Endothelial cell of umbilical vein (primary cell): ENCODE results near the gene CASK.

Experiments used
- POLR2AphosphoS5 ChIP-seq: IDR thresholded peaks from 2 replicates; pipeline ENCODE4 v1.6.1; 2012; ENCODE audit warnings: low read depth, mild to moderate bottlenecking, control low read depth, low read length, moderate library complexity; ENCODE audit not compliant: insufficient read depth
- TF ChIP-seq, protein P1 (sequence below), 2 donors: IDR thresholded peaks; 1 replicate in 1 of 2; 2 replicates in 1 of 2; pipeline ENCODE4 v1.5.1; 2011; ENCODE audit warnings: low read length in 2 of 2, mild to moderate bottlenecking in 2 of 2, moderate library complexity in 2 of 2, control low read depth in 1 of 2, inconsistent platforms in 1 of 2, low read depth in 1 of 2; ENCODE audit not compliant: insufficient read depth in 1 of 2; ENCODE audit errors: extremely low read depth in 1 of 2

DNA sequence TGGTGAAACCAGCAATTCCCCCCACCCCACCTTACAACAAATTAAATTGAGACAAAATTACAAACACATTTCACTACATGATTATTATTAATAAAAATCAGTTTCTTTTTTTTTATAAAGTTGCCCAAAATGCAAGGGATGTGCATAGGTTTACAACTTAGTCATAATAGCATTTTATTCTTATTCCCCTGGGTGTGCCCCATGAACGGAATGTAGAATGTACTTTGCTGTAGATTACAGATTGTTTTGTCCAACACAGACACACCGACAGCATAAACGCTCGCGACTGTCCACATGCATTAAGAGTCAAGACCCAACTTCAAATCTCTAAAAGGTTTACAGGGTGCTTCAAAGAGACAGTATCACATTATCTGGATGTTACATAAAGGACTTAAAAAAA lies 403.9 kb downstream of the CASK start:
- TF ChIP-seq, protein P1, sequence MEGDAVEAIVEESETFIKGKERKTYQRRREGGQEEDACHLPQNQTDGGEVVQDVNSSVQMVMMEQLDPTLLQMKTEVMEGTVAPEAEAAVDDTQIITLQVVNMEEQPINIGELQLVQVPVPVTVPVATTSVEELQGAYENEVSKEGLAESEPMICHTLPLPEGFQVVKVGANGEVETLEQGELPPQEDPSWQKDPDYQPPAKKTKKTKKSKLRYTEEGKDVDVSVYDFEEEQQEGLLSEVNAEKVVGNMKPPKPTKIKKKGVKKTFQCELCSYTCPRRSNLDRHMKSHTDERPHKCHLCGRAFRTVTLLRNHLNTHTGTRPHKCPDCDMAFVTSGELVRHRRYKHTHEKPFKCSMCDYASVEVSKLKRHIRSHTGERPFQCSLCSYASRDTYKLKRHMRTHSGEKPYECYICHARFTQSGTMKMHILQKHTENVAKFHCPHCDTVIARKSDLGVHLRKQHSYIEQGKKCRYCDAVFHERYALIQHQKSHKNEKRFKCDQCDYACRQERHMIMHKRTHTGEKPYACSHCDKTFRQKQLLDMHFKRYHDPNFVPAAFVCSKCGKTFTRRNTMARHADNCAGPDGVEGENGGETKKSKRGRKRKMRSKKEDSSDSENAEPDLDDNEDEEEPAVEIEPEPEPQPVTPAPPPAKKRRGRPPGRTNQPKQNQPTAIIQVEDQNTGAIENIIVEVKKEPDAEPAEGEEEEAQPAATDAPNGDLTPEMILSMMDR (IDR thresholded peaks at IDR 0.05; ENCODE audit: extremely low read depth in 1 of 2, insufficient read depth in 1 of 2, low read depth in 1 of 2, low read length in 2 of 2): no peak
- no peak for TF ChIP-seq POLR2AphosphoS5
